CD4-positive, alpha-beta T cell treated with Interleukin-15 for 1 hour (primary cell): Measurements from ENCODE around the gene GRK6.
A peak's percentile ranks its signal among the peaks of the same experiment; 100 is the strongest.

Source experiments
- DNase-seq: peaks from one replicate; pipeline ENCODE4 v3.0.0-alpha.2; 2020

GRK6 gene

DNA sequence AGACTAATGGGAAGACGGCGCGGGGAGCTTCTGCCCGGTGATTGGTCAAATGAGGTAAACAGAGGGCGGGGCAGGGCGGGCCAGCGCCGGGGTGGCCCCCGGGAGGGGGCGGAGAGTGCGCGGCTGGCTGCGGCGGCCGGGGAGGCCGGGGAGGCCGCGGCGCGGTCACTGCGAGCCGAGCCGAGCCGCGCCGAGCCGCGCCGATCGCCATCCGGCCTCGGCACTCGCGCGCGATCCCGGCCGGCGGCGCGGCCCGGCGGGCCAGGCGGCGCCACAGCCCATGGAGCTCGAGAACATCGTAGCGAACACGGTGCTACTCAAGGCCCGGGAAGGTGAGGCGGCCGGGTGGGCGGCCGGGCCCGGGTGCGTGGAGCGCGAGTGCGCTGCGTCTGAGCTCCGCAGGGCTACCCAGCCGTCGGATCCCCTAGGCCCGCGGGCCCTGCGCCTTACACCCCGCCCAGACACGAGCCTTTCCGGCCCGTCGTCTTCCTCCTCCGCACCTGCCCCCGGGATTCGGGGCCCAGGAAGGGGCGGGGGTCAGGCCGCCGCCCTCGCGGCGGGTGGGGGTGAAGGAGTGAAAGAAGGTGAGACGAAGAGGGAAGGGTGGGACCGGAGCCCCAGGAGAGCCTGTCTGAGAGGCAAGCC lies at the start of gene GRK6:
Gene GRK6, plus strand, starts transcription at position 111 of the 645 bp plus-strand sequence. Its CDS starts 170 bp downstream, at position 281.
- DNase-seq = peak; percentile 76

DNA sequence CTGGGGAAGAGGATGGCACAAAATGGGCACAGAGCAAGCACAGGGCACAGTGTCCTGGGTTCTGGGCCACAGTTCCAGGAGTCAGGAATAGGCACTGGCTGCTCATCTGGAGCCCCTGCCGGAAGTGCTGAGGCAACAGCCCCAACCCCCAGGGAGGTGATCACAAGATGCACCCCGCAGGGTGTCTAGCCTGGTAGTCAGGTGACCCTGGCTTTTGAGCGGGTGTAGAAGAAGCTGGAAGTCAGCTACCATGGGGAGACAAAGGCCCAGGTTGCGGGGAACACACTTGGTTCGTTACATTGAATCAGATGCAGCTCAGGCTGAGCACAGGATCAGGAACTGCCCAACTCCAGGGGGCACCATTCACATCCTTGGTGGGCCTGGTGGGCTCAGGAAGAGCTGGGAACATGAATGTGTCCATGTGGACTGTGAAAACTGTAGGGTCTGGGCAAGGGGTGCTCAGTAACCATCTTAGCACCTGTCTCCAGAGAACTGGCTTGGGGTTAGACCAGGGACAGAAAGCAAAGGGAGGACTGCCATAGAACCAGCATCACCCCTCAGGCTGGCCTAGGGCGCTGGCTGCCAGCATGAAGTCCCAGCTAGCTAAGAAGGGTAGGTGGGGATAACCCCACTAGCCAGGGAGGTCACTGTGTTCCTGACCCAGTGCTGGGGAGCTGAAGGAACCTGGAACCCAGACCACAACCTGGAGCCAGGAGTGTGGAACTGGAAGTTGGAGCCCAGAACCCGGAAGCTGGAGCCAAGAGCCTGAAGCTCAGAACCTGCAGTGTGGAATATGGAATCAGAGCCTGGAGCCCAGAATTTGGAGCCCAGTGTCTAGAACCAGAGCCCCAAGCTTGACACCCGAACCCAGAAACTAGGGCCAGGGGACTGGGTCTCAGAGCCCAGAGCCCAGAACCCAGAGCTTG lies 48.4 kb upstream of the GRK6 start:
- no peak for DNase-seq

DNA sequence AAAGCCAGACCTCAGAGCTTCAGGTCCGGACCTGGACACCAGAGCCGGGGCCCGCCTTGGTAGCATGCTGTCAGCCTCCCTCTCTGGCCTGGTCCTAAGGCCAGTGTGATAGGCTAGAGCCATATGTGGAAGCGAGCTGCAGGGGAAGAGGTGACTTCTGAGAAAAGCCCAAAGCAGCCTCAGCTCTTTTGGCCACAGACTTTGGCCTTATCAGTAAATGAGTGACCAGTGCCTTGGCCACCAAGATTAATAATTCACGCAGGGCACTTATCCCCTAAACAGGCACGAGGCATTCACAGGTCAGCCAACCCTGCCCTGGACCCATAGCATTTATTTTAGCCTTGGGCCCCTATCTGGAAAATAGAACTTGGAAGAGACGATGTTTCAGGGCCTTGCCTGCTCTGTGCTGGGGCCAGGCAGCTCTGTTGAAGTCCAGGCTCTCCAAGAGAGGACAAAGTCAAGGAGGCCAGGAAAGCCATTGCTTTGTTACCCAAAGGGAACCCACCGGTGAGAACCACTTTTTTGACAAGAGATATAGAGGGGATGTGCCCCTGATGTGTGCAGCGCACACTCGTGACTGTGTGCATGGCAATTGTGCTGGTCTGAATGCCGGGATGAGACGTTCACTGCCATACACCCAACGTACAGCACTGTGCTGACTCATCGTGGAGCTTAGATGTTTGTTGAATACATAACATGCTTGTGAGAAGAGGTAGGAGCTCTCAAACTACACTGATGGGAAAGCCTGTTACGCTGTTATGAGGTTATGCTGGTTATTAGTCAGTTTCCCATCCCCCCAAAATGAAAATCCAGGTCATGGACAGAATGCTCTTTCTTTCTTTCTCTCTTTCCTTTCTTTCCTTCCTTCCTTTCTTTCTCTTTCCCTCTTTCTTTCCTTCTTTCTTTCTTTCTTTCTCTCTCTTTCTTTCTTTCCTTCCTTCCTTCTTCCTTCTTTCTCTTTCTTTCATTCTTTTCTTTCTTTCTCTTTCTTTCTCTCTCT lies 47.3 kb upstream of the GRK6 start:
- no peak for DNase-seq

DNA sequence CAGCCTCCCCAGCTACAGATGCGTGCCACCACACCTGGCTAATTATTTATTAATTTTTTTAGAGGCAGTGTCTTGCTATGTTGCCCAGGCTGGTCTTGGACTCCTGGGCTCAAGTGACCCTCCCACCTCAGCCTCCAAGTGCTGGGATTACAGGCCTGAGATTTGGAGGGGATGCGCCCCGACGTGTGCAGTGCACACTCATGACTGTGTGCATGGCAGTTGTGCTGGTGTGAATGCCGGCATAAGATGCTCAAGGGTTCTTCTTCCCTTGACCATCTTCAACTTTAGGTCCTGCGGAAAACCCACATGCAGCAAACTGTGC lies 45.7 kb upstream of the GRK6 start:
- DNase-seq = no peak

DNA sequence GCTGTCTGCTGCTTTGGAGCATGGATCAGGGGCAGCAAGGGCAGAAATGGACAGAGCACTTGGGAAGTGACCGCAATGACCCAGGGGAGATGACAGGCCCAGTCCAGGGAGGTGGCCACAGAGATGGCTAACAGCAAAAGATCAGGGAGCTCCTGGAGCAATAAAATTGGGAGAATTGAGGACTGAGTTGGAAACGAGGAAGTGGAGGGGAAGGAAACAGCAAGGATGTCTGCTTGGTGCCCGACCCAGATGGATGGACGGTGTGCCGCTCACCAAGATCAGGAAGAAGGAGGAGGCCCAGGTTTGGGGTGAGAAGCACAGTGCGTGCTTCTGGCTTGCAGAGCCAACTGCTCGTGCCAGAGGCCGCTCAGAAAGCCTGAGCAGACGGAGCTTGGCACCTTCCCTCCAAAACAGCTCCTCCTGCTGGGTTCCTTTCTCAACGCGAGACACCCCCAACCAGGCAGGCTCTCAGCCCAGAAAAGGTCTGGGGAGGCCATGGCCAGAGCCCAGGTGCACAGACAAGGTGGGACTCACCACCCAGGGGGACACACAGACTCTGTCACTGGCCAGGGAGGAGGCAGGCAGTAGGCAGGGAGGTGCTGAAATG lies 44.0 kb upstream of the GRK6 start:
- peak; percentile 35 for DNase-seq

DNA sequence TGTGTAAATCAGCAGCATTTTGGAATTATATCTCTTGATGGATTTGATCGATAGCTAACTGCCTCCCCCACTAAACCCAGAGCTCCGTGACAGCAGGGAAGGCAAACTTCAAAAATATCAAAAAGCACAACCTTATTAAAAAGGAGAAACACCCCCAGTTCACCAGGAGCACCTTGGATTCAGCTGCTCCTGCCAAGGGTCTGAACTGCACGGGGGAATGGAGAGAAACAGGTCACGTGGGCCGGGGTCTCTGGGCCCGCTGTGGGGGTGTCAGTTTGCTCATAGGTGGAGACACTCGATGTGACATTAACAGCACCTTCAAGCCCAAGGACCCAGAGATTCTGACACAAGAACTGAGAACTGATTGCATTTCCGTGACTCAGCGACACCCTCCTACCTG lies 43.3 kb upstream of the GRK6 start:
- DNase-seq = no peak

DNA sequence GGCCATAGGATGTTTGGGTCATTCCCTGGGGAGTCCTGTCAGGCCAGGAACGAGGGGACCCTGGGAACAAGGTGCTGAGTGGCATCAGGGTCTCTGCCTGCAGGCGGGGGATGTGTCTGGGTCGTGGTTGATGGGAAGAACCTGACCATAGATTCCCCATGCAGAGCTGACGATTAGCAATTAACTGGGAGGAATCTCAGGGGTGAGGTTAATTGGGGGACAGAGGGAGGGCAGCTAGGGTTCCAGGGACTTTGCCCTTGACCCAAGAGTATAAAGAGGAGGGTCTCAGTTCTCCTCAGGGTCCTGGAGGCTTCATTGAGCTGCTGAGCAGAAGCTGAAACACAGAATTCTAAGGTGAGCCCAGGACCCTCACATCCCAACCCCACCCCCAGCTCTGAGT lies 42.3 kb upstream of the GRK6 start, which contains the start of gene SLC34A1:
Gene SLC34A1, plus strand, starts transcription at position 301 of the 400 bp plus-strand sequence. CDS start 1,308 bp downstream, outside the sequence.
- no peak for DNase-seq

DNA sequence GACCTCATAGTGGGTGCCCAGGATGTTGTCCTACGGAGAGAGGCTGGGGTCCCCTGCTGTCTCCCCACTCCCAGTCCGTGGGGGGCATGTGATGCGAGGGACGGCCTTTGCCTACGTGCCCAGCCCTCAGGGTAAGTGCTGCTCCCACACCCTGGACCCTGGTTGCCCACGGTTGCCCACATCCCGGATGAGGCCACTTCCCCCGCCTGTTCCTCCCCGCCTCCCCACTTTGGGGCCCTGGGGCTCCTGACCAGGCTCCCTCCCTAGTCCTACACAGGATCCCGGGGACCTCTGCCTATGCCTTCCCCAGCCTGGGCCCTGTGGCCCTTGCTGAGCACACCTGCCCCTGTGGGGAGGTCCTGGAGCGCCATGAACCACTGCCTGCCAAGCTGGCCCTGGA lies 40.8 kb upstream of the GRK6 start:
- DNase-seq = no peak

DNA sequence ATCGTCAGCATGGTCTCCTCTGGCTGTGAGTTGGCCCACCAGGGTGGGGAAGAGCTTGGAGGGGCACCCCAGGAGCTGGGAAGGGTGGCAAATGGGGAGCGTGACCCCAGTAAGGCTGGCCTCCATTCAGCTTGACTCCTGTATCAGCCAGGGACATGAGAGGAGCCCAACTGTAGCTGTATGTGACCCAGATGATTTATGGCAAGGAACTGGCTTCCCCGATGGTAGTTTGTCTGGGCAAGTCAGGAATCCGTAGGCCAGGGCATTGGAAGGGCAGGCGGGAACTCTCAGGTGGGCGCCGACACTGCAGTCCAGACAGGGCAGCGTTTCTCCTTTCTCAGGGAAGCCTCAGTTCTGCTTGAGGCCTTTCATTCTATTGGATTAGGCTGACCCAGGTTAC lies 39.9 kb upstream of the GRK6 start:
- DNase-seq = no peak

DNA sequence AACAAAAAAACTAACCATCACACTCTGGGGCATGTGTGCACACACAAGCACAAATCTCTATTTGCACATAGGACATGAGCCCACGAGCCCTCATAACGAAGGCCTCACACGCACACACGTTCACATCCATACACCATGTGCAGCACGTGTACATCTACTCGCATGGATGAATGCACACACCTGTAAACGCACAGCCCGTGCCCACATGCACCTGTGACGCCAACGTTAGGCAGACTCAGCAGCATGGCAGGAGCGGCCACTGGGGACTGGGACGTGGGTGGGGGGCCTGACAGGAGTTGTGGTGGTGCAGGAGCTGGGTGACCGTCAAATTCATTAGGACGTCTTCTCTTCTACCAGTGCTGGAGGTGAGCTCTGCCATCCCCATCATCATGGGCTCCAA lies 39.1 kb upstream of the GRK6 start:
- no peak for DNase-seq

DNA sequence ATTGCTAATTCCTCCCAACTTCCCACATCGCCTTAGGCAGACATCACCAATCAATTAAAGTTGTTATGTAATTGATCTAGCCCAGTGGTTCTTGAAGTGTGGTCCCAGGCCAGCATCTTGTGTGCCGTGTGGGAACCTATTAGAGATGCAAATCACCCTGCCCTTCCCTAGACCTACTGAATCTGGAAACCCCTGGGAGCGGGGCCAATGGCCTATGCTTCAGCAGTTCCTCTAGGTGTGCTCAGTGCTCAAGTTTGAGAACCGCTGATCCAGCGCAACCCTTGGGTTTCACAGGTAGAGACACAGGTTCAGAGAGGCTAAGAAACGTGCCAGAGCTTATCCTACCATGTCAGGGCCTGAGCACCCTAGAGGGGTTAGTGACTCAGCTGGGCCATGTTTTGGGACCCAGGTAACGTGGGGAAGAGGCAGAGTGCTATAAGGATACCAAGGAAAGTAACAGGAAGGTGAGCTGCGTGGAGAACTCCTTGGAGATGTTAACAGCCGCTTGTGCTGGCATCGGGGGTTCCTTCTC lies 37.9 kb upstream of the GRK6 start:
- DNase-seq = no peak

DNA sequence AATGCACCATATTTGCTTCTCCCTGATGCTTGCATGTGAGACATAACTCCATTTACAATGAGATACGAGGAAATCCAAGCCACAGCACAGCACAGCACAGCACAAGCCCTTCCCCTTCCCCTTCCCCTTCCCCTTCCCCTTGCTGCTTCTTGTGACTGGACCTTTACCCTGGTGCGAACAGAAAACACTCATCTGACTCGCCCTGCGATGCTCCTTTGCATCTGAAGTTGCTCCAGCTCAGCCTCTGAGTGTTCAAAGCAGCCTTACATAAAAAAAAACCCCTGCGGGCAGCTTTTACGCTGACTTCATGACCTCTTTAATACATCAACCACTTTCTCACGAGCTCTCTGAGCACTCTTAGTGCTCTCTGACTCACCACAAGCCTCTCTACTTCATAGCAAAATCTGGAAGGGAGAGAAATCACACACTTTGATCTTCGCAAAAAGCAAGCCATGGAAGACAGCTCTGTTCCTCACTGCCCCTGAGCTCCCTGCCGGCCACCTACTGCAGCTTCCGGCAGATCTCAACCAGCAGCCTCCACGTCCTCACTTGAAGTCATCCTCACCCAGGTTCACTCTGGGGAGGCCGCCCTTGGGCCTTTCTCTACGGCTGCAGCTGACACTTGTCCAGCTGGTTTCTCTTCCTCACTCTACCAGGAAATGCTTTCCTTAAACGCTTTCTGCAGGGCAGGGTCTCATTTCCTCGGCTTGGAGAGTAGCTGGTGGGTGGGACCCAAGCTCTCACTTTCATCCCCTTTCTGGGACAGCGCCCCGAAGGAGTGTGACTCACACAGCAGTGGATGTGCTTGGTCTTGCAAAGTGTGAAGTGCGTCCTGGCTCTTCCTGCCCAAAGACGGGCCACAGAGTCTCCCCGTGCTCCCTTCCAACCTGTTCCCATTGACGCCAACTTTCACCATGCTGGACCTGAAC lies 37.0 kb upstream of the GRK6 start:
- DNase-seq = peak; percentile 61

DNA sequence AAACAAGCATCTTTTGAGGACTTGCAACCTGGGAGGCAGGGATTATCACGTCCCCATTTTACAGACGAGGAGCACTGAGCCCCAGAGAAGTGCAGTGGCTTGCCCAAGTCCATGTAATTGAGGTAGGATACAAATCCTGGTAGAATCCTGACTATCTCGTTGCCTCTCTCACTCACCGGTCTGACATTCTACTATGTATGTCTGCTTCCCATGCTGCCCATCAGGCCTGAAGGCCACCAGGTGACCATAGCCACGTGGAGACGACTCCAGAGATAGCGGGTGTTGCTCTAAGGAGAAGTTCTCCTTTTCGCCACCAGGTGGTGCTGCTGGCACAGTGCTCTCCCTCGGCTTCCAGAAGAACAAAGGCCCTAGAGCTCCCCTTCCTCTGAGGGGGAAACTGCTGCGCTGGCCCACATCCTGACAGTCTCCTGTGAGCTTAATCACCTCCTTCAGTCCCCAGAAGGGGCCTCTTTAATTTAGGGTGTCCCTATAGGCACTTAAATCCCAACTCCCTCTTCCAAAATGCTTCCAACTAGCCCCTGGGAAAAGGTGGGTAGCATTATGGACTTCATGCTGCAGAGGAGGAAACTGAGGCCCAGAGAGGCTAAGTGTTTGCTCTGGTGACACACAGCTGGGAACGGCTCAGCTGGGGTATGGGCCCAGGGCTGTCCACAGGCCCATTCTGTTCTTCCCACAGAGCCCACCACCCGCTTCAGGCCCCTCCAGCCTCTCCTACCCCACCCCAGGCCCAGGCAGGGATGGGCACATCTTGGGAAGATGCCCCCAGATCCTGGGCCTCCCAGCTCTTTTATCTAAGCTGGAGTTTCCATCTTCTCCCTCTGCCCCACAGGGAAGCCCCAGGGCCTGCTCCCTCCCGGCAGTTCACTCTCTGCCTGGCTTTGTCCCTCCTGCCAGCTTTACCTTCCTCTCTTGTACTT lies 35.8 kb upstream of the GRK6 start:
- peak; percentile 88 for DNase-seq

DNA sequence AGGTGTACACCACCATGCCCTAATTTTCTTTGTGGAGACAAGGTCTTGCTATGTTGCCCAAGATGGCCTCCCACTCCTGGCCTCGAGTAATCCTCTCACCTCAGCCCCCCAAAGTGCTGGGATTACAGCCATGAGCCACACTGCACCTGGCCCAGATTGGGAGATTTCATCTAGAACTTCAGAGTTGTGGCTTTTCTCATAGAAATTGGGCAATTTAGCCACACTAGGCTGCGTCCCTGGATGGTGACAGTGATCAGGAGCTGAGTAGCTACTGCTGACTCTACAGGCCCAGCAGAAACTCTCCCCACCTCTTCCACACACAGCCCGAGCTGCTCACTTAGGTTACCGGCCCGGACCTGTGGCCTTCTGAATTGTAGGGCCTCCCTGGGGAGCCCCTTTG lies 33.7 kb upstream of the GRK6 start:
- no peak for DNase-seq

DNA sequence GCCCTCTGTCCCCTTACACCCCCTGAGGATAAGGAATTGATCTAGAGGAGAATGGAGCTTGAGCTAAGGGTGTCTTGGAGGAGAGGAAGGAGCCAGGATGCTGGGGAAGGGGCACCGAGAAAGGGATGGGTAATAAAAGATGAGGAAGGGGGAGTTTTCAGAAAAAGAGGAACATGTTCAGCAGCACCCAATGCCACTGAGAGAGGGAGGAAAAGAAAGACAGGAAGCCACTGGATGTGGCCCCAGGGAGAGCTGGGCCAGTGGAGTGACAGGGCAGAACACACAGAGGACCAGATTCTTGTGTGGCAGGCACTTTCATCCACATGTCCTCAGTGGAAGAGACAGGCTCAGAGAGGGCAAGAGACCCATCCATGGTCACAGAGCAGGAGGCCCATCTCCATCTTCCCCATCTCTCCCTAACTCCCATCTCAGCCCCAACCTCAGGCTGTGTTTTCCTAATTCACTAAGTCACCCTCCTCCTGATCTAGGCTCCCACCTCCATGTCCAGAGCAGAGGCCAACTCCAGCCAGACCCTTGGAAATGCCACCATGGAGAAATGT lies 33.2 kb upstream of the GRK6 start:
- no peak for DNase-seq

DNA sequence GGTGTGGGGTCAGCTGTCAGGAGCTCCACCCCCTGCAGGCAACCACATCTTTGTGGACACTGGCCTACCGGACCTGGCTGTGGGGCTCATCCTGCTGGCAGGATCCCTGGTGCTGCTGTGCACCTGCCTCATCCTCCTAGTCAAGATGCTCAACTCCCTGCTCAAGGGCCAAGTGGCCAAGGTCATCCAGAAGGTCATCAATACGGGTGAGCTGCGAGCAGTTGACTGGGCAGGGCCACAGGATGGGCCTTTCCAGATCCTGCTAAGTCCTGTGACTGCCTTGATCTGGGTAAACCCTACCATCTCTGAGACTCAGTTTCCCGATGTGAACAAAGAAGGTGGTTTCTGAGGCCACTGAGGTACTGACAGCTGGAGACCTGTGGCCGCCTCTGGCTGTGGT lies 32.5 kb upstream of the GRK6 start:
- DNase-seq = no peak

DNA sequence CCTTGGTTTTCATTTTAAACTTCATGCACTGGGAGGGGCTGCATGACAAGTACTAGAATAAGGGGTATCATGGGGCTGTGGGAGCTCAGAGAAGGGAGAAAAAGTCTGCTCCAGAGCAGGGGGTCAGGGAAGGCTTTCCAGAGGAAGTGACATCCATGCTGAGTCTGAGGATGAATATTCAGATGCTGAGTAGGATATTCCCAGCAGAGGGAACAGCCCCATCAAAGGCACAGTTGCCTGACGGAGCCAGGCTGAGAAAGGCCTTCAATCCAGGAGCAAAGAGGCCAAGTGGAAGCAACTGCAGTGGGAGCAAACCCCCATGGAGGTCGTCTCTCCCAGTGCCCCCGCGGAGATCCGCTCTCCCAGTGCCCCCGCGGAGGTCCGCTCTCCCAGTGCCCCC lies 30.4 kb upstream of the GRK6 start:
- DNase-seq = no peak

DNA sequence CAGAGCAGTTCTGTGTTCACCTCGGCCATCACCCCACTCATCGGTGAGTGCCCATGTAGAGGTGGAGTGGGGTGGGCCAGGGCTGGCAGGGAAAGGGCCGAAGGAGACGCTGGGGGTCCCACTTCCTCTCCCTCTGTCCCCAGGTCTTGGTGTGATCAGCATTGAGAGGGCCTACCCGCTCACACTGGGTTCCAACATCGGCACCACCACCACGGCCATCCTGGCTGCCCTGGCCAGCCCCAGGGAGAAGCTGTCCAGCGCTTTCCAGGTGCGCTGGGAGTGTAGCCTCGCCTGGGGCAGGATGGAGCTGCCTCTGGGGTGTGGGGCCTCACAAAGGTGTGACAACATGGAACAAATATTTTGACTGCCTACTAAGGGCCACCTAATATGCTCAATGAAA lies 29.7 kb upstream of the GRK6 start:
- no peak for DNase-seq

DNA sequence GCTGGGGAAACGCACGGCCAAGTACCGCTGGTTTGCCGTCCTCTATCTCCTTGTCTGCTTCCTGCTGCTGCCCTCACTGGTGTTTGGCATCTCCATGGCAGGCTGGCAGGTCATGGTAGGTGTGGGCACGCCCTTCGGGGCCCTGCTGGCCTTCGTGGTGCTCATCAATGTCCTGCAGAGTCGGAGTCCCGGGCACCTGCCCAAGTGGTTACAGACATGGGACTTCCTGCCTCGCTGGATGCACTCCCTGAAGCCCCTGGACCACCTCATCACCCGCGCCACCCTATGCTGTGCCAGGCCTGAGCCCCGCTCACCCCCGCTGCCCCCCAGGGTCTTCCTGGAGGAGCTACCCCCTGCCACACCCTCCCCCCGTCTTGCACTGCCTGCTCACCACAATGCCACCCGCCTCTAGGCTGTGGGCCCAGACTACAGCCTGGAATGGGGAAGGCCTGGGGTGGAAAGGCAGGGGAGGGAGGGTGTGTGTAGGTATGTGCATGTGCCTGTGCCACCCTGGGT lies 28.5 kb upstream of the GRK6 start:
- no peak for DNase-seq
